LNCAP (cell line): ENCODE measurements around the gene SCFD2.

ENCODE experiments used
- CTCF ChIP-seq: fragments of 450-650 bp; IDR thresholded peaks from 2 replicates; pipeline ENCODE4 v1.5.1; 2017; ENCODE audit warnings: mild to moderate bottlenecking

The SCFD2 gene

GRCh38 chr4:53371049-53371448 lies 5.2 kb upstream of the SCFD2 start:
- no peak for TF ChIP-seq CTCF

GRCh38 chr4:53367721-53368120 lies 1.9 kb upstream of the SCFD2 start:
- no peak for TF ChIP-seq CTCF

DNA sequence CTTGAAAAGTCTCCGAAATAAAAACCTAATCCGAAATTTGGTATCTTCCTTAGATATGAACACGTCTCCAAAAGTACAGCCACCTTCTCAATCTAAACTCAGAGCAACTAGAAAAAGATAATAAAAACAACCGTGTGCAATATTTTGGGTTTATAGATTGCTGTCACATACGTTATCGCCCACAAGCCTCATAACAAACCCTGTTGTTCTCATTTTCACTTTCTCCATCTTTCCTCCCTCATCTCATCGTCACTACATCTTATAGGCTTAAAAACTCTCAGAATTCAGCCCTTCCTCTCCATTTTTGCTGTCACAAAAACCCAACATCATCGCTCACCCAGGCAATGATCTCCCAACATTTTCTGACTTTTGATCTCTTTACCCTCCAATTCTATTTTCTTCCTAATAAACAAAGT lies 448 bp upstream of the SCFD2 start:
- no peak for TF ChIP-seq CTCF

DNA sequence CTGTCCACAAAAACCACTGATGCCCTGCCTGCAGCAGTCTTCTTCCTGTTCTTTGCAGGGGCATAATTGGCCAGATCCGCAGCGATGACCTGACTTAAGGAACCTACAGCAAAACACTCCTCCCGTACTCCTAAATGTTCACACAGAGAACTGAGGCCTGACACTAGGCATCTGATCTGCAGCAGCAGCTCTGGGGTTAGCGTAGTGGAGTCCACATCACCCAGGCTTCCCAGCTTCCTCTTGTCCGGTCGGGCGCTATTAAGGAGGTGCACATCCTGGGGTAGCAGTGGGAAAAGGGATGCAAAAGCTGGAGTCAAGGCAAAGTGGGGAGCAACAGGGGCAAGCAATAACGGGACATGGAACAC lies 758 bp downstream of the SCFD2 start:
- TF ChIP-seq CTCF = no peak

DNA sequence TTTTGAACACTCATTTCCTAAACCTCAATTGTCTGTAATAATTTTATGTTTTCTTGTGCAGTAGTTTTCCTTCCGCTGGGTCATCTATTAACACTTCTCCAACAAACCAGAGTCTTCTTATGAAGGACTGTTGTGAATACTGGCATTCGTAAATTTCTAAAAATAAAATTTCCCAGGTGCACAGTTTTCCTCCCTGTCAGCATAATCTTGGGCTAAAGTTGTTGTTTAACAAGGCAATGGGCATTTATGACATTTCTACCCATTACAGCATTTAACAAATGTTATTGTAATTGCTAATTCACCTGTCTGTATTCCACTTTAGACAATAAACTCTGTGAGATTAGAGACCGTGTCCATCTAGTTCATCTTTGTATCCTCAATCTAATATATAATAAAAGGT lies 1.2 kb downstream of the SCFD2 start:
- TF ChIP-seq CTCF = no peak

DNA sequence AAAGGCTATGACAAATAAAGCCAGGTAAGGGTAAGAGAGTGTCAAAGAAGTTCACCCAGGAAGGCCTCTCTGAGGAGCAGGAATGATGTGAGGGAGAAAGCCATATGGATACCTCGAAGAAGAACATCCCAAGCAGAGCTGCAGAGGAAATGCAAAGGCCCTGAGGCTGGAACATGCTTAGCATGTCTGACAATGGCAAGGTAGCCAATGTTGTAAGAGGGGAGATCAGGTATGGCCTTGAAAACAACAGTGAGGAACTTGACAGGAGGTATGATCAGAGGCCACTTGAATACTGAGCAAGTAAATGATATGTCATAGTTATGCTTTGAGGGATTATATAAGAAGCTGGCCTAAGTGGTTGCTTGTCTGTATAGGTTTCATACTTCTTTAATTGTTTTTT lies 3.8 kb downstream of the SCFD2 start:
- no peak for TF ChIP-seq CTCF

GRCh38 chr4:53361451-53361850 lies 4.4 kb downstream of the SCFD2 start:
- TF ChIP-seq CTCF = no peak

- TF ChIP-seq CTCF = no peak
Observed at GRCh38 chr4:53355930-53356521, 9.8 kb downstream of the SCFD2 start.
